Metanephros (tissue), 1 donor: ENCODE results near the gene KLHL4. TPM values are rescaled to one million over a fixed set of nuclear protein-coding genes. Genes with fewer than 3 reads are reported as not detected.

Experiments used
- total RNA-seq: library from RNA; depleted of rRNA; stranded (reverse); fragments of >200 nt; gene quantifications from one replicate; pipeline ENCODE4 v1.2.3, GENCODE V29; 2014

Gene KLHL4
- total RNA-seq, result 4.9 TPM

GRCh38 chrX:87517571-87518141, at the start of gene KLHL4:
Gene KLHL4 (plus strand): TSS chrX:87517802. CDS start chrX:87517894, 92 bp downstream.

